GM19099 (cell line): ENCODE results near the gene PANX2.

Experiments
- POLR2A ChIP-seq: IDR thresholded peaks from 3 replicates; pipeline ENCODE4 v1.6.1; 2011; ENCODE audit warnings: low read depth; ENCODE audit not compliant: insufficient read length; ENCODE audit errors: extremely low read depth

The PANX2 gene

DNA sequence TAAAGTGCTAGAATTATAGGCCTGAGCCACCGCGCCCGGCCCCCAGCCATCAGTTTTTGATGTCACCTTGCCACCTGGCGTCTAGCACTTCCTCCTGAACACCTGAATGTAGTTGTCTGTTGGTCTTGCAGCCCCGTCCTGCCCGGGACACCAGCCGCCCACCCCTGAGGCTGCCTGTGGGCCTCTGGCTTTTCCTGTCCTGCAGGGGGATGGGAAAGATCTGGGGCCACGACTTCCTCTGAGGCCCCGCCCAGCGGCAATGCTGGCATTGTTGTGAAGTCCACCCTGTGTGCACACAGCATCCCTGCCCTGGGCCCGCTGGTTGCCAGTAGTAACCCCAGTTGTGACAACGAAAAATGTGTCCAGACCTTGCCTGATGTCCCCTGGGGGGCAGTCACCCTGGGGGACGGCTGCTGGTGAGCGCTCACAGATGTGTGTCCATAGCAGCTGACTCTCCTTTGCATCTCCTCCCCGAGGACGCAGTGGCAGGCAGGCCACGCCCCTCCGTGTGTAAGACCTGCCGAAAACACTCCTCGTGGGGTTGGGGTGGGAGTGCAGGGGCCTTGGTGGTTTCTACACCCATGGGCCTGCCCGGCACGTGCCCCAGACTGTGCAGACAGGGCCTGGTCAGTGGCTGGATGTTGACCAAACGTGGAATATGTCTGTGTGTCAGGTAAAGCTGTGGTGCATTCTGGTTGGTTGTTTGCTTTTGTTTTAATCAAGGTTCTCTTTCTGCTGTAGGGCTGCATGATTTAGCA, 37.0 kb downstream of the PANX2 start:
- TF ChIP-seq POLR2A, result no peak

DNA sequence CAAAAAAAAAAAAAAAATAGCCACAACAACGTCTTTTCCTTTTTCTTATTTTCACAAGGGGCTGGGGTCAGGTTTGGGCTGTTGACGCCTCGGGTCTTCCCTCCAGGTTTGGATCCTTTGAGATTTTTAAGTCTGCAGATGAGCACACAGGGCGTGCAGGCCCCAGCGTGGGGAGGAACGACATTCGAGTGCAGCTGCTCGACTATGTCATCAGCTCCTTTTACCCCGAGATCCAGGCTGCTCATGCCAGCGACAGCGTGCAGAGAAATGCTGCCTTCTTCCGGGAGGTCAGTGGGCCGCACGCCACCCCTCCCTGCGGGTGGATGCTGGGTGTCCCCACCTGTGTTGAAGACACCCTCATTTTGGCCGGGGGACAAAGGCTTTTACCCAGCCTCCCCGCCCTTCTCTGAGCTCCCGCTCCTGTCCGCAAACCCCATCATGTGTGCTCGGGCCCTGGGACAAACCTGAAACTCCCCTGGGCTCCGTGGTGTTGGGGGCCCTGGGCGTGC, 38.0 kb downstream of the PANX2 start:
- TF ChIP-seq POLR2A, result no peak

- TF ChIP-seq POLR2A, result no peak
These were observed 38.7 kb downstream of the PANX2 start for GRCh38 chr22:50208939-50209892.

- TF ChIP-seq POLR2A, result no peak
These were observed 39.4 kb downstream of the PANX2 start for GRCh38 chr22:50209893-50210292.

DNA sequence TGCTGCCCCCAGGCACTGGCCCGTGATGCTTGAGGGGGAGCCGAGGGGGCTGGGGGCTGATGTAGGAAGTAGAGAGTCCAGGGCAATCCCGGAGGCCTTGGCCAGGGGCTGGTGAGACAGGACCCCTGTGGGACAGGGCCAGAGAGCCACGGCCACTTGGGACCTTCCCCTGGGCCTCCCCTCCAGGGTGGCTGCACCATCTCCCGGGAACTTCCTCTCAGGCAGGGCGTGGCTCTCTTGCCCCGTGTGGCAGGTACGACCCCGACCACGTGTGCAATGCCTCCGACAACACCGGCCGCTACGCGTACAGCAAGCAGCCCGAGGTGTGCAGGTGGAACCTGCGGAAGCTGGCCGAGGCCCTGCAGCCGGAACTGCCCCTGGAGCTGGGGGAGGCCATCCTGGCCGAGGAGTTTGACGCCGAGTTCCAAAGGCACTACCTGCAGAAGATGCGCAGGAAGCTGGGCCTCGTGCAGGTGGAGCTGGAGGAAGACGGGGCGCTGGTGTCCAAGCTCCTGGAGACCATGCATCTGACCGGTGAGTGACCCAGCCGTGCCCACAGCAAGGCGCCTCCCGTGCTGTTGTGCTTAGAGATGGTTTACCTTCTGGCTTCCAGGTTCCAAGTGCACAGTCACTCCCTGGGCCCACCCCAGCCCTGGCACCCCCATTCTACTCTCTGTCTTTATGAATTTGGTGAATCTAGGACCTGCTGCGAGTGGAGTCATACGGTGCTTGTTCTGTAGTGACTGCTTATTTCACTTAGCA, 40.0 kb downstream of the PANX2 start:
- TF ChIP-seq POLR2A, result no peak

DNA sequence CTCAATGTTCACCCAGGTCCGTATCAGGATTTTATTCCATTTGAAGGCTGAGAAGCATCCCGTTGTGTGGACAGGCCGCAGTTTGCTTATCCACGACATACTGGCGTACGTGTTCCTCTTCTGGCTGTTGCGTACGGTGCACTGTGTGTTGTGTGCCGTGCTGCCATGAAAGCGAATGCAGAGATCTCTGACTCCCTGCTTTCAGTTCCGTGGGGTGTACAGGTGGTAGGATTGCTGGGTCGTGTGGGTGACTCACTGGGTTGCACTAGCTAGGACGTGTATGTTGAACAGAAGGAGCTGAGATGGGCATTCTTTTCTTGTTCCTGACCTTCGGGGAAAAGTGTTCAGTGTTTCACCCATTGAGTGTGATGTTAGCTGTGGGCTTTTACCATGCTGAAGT, 40.6 kb downstream of the PANX2 start:
- no peak for TF ChIP-seq POLR2A

- TF ChIP-seq POLR2A, result no peak
These were observed 42.7 kb downstream of the PANX2 start for GRCh38 chr22:50213263-50213662.

DNA sequence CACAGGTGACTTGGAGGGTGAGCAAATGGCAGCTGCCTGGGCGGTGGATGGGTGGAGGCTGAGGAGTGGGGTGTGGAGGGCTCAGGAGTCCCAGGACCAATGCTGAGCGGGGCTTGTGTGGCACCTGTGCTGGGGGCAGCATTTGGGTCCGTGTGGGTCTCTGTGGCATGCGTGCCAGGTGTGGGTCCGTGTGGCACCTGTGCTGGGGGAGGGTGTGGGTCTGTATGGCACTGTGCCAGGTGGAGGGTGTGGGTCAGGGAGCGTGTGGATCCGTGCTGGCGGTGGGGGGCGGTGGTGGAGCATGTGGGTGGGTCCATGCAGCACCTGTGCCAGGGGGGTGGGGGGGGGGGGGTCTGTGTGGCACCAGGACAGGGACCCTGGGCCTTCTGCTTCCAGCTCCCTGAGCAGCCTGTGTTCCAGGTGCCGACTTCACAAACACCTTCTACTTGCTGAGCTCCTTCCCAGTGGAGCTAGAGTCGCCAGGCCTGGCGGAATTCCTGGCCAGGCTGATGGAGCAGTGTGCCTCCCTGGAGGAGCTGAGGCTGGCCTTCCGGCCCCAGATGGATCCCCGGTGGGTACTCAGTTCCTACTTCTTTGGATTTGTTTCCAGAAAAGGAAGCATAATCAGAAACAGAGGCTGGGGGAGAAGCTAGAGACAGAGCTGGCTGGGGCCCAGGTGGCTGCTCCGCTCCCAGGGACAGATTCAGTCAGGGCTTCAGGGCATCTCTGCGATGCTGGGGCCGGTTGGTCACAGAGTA, 44.9 kb downstream of the PANX2 start:
- no peak for TF ChIP-seq POLR2A

- no peak for TF ChIP-seq POLR2A
These were observed 45.6 kb downstream of the PANX2 start for GRCh38 chr22:50216055-50216683.

GRCh38 chr22:50216684-50217520, 46.4 kb downstream of the PANX2 start:
- TF ChIP-seq POLR2A, result no peak

DNA sequence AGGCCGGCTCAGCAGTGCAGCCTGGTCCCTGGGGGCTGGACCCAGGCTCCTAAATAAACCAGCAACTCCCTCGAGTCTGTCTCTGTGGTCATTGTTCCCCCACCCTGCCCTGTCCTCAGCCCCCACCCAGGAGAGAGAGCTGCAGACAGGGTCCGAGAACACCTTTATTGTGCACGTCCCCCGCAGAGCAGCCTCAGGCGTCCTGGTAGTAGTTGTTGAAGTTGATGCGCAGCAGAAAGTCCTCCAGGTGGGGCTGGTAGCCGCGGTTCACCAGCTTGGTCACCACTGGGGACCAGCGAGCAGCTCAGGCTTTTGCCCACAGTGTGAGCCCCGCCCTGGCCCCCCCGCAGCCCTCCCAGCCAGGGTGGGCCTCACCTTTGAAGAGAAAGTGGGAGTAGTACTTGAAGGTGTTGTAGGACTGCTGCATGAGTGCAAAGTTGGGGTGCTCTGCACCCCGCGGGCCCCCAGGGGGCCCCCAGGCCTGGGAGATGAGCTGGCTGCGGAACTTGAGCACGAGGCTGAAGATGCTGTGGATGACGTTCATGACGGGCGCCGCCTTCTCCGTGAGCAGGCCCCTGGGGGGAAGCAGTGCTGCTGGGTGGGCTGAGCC, 47.1 kb downstream of the PANX2 start:
- no peak for TF ChIP-seq POLR2A

DNA sequence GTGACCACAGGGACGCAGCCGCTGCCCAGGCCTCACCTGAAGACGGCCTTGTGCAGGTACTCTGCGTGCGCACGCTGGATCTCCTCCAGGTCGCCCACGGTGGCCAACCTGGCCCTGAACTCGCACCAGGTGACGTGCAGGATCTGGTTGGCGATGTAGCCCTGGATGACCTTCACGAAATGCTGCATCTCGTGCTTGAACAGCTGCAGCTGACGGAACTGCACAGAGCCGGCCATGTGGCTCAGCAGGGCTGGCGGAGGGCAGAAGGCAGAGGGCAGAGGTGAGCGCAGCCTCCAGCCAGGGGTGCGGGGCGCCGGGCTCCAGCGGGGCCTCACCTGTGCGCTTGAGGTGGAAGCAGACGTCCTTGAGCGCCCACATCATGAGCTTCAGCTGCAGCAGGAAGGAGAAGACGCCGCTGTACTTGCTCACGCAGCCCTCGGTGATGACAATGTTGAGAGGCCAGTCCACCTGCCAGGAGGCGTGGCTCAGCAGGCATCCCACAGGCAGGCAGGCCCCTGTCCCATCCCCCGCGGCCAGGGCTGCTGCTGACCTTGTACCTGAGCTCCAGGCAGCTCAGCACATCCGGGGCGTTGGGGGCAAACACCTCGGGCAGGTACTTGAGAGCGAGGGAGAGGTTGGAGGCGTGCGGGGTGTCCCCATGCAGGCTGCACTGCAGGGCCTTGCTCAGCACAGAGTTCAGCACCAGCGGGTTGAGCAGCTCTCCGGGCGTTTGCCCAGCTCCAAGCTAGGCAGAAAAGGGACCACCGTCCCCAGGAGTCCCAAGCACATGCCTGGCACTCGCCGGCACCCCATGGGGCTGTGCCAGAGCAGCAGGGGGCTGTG, 47.8 kb downstream of the PANX2 start:
- TF ChIP-seq POLR2A, result no peak
